NK-92 (cell line): ENCODE data around the gene GALNT12.

Experiments
- DNase-seq: peaks from one replicate; lab custom pipeline; 2025; ENCODE audit not compliant: unreplicated experiment; lab: John Stamatoyannopoulos, UW

Gene GALNT12

GRCh38 chr9:98781588-98782383, 25.7 kb upstream of the GALNT12 start:
- no peak for DNase-seq

GRCh38 chr9:98783518-98784226, 23.8 kb upstream of the GALNT12 start:
- DNase-seq: no peak

GRCh38 chr9:98784831-98785806, 22.4 kb upstream of the GALNT12 start:
- DNase-seq: no peak

GRCh38 chr9:98786750-98787510, 20.5 kb upstream of the GALNT12 start:
- DNase-seq: no peak

GRCh38 chr9:98787766-98788335, 19.6 kb upstream of the GALNT12 start:
- DNase-seq: no peak

- no peak for DNase-seq
Observed at GRCh38 chr9:98789483-98790133, 17.9 kb upstream of the GALNT12 start.

- no peak for DNase-seq
Observed at GRCh38 chr9:98790134-98790841, 17.2 kb upstream of the GALNT12 start.

- DNase-seq: no peak
Observed at GRCh38 chr9:98790842-98791607, 16.4 kb upstream of the GALNT12 start.

GRCh38 chr9:98791608-98792490, 15.6 kb upstream of the GALNT12 start:
- DNase-seq: no peak

- DNase-seq: no peak
Observed at GRCh38 chr9:98793031-98793430, 14.4 kb upstream of the GALNT12 start.

GRCh38 chr9:98794802-98795201, 12.7 kb upstream of the GALNT12 start:
- DNase-seq: no peak

GRCh38 chr9:98795295-98795955, 12.0 kb upstream of the GALNT12 start:
- no peak for DNase-seq

GRCh38 chr9:98795970-98796363, 11.5 kb upstream of the GALNT12 start:
- no peak for DNase-seq

GRCh38 chr9:98796364-98797101, 10.9 kb upstream of the GALNT12 start, which contains the start of gene ANKS6:
Gene ANKS6, minus strand, starts transcription at chr9:98796555. Its CDS starts 64 bp downstream, at chr9:98796491.
- DNase-seq: no peak

GRCh38 chr9:98797491-98797890, 10.0 kb upstream of the GALNT12 start:
- no peak for DNase-seq

GRCh38 chr9:98798254-98798653, 9.2 kb upstream of the GALNT12 start:
- no peak for DNase-seq
